Kidney (tissue), 14 donors: ENCODE results near the gene SLC12A7. TPM values are rescaled to one million over a fixed set of nuclear protein-coding genes. Genes with fewer than 3 reads are reported as not detected.

Source experiments
- DNase-seq, 5 donors: peaks; one replicate each; pipeline ENCODE4 v3.0.0-alpha.2; 2013 to 2020
- FAIRE-seq: peaks from 2 replicates; lab custom pipeline; 2012; peaks lifted over from hg19 to GRCh38; lab: Jason Lieb, UNC
- H3K27ac ChIP-seq, 2 donors: one replicate each; pipeline ENCODE4 v1.7.0; 2013; ENCODE audit warnings: low read depth in 2 of 2, low read length in 2 of 2, inconsistent platforms in 1 of 2
- H3K27me3 ChIP-seq: one replicate; pipeline ENCODE4 v1.7.1; 2013; ENCODE audit warnings: low read length, inconsistent platforms; ENCODE audit not compliant: control insufficient read depth, insufficient read depth
- H3K36me3 ChIP-seq, 3 donors: one replicate each; pipeline versions ENCODE4 v1.7.0 to v1.7.1; 2013; ENCODE audit warnings: low read length in 3 of 3, control low read depth in 1 of 3, inconsistent platforms in 1 of 3; ENCODE audit not compliant: insufficient read depth in 3 of 3, control insufficient read depth in 2 of 3
- H3K4me1 ChIP-seq, 3 donors: one replicate each; pipeline versions ENCODE4 v1.7.0 to v1.7.1; 2013; ENCODE audit warnings: low read length in 3 of 3, inconsistent platforms in 1 of 3, low read depth in 1 of 3; ENCODE audit not compliant: control insufficient read depth in 2 of 3, insufficient read depth in 2 of 3
- H3K4me3 ChIP-seq, 3 donors: one replicate each; pipeline versions ENCODE4 v1.7.0 to v1.8.1; 2013; ENCODE audit warnings: low read length in 3 of 3, control low read depth in 1 of 3, inconsistent platforms in 1 of 3
- H3K9ac ChIP-seq, 3 donors: one replicate each; pipeline versions ENCODE4 v1.7.0 to v1.7.1; 2013; ENCODE audit warnings: low read length in 3 of 3, control low read depth in 1 of 3, inconsistent platforms in 1 of 3
- H3K9me3 ChIP-seq, 3 donors: one replicate each; pipeline versions ENCODE4 v1.7.0 to v1.7.1; 2013; ENCODE audit warnings: low read length in 3 of 3, control low read depth in 1 of 3, inconsistent platforms in 1 of 3; ENCODE audit not compliant: control insufficient read depth in 2 of 3, insufficient read depth in 1 of 3
- intact Hi-C: fragments of 100-400 bp; cut with DNase I; formaldehyde crosslinking; loops from one replicate; pipeline ENCODE4 v1.11.1; 2022
- polyA plus RNA-seq: library from polyadenylated mRNA; stranded (reverse); fragments of 350-450 nt; fragmentation: Illumina TruSeq; extraction: RNeasy Lipid Tissue Mini Kit (QIAGEN cat#74804); gene quantifications from one replicate; pipeline ENCODE4 v1.2.3, GENCODE V29; 2014; ENCODE audit warnings: low read depth, low replicate concordance; ENCODE audit not compliant: insufficient read depth
- total RNA-seq: library from RNA; stranded (reverse); fragmentation: NEBNext Ultra II Directional; extraction: Animal tissue kit (Norgen Biotek cat#: 25700); gene quantifications from one replicate; pipeline ENCODE4 v1.2.1, GENCODE V29; 2021
- TF ChIP-seq, protein P1 (sequence below): IDR thresholded peaks from 3 replicates; pipeline ENCODE4 v1.5.1; 2012; ENCODE audit warnings: mild to moderate bottlenecking, moderate library complexity, borderline replicate concordance; ENCODE audit not compliant: insufficient read depth; ENCODE audit errors: extremely low read depth
- donor health status: control.
- donor health status: control.
- donor health status: control.
- donor health status: control.
- donor health status: control.
- donor health status: DM: yes; HTN: yes; CAD: no.
- donor health status: Normal renal cell carcinoma (clear cell type).

Gene SLC12A7
- total and polyA plus RNA-seq, 2 donors from 2014 or later = 28.2 to 92.9 TPM

DNA sequence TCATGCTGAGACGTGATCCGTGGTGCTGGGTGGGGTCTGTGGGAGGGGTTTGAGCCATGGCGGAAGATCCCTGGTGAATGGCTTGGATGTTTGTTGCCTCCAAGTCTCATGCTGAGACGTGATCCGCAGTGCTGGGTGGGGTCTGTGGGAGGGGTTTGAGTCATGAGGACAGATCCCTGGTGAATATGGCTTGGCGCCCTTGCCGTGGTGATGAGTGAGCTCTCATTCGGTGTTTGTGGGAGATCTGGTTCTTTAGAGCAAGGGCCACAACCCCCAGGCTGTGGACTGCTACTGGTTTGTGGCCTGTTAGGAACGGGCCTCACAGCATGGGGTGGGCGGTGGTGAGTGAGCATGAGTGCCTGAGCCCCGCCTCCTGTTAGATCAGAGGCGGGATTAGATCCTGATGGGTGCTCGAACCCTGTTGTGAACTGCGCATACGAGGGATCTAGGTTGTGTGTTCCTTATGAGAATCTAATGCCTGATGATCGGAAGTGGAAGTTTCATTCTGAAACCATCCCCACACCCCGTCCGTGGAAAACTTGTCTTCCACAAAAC, 72.1 kb downstream of the SLC12A7 start:
- DNase-seq (no peak), FAIRE-seq (no peak)
- TF ChIP-seq, protein P1, sequence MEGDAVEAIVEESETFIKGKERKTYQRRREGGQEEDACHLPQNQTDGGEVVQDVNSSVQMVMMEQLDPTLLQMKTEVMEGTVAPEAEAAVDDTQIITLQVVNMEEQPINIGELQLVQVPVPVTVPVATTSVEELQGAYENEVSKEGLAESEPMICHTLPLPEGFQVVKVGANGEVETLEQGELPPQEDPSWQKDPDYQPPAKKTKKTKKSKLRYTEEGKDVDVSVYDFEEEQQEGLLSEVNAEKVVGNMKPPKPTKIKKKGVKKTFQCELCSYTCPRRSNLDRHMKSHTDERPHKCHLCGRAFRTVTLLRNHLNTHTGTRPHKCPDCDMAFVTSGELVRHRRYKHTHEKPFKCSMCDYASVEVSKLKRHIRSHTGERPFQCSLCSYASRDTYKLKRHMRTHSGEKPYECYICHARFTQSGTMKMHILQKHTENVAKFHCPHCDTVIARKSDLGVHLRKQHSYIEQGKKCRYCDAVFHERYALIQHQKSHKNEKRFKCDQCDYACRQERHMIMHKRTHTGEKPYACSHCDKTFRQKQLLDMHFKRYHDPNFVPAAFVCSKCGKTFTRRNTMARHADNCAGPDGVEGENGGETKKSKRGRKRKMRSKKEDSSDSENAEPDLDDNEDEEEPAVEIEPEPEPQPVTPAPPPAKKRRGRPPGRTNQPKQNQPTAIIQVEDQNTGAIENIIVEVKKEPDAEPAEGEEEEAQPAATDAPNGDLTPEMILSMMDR = no peak
- Histone ChIP-seq H3K9ac (no peak overlapping the region), H3K27me3 (no peaks in the 10 kb centered on the region), H3K27ac (no peak overlapping the region), H3K36me3 (no peaks in the 10 kb centered on the region), H3K9me3 (peaks cover 0 to 2% (median 0%) of the 10 kb centered on the region in 3 donors), H3K4me1 (no peaks in the 10 kb centered on the region), H3K4me3 (no peak overlapping the region)
- intact Hi-C loops = no loop called here

DNA sequence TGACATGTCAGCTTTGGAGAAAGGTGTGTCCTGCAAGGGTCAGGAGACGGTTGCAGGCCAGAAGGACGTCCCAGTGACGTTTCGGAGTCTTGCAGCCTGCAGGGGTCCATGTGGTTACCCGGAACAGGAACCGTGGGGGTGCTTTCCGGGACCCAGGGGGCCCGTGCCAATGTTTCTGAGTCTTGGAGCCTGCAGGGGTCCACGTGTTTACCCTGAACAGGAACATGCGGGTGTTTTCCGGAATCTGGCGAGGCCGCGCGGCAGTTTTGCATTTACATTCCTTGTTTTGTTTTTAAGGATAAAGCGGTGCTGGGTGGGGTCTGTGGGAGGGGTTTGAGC, 72.7 kb downstream of the SLC12A7 start:
- intact Hi-C loops = no loop called here
- Histone ChIP-seq H3K9me3 (no peaks in the 10 kb centered on the region), H3K36me3 (no peaks in the 10 kb centered on the region), H3K4me3 (no peak overlapping the region), H3K27me3 (no peaks in the 10 kb centered on the region), H3K27ac (no peak overlapping the region), H3K9ac (no peak overlapping the region), H3K4me1 (no peaks in the 10 kb centered on the region)
- TF ChIP-seq, protein P1 = no peak
- no peak for FAIRE-seq
- DNase-seq = no peak

DNA sequence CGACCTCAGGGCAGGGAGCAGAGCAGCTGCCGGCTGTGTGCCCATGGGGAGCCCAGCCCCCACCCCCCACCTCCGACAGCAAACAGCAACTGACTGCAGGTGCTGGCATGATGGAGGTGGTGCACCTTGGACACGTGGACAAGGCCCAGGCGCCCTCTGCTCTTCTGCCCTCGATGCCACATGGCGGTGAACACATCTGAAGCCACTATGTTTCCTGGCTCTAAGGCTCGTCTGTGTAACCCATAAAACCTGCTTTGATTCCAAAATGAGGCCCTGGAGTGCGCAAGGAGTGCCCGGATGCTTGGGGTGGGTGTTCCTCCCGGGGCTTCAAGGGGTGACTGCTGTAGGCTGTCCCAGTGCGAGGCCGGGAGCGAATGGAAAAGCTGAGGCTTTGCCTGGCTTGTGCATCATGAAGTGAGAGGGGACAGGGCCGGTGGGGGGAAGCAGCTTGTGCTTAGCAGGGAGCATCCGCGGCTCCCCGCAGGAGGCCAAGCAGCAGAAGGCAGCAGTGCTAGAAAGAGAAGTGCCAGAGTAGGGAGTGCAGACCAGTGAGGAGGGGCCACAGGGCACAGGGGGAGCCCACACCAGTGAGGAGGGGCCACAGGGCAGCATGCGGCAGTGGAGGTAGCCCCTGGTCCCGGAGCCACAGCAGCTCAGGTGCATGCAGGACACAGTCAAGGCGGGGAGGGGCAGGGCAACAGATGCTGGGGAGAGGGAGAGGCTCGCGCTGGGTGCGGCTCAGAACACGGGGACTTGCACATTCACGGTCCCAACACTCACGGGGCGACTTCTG, 73.2 kb downstream of the SLC12A7 start:
- FAIRE-seq (no peak), DNase-seq (peak in 1 of 5 donors; percentile 57)
- Histone ChIP-seq H3K9me3 (no peaks in the 10 kb centered on the region), H3K4me1 (no peaks in the 10 kb centered on the region), H3K36me3 (no peaks in the 10 kb centered on the region), H3K9ac (no peak overlapping the region), H3K27ac (no peak overlapping the region), H3K27me3 (no peaks in the 10 kb centered on the region), H3K4me3 (no peak overlapping the region)
- TF ChIP-seq, protein P1 = no peak
- intact Hi-C loops = no loop called here
